ENCODE results near the gene UBE2F. TPM values are rescaled to one million over a fixed set of nuclear protein-coding genes. Genes with fewer than 3 reads are reported as not detected.
"Not testable (repeated sequence)": the region's sequence is repeated elsewhere in the genome, so short reads cannot be mapped to it uniquely, and the experiment has no call there.

Gene UBE2F
- polyA plus RNA-seq, 3 donors = 51.1 to 120 (median 117) TPM

DNA sequence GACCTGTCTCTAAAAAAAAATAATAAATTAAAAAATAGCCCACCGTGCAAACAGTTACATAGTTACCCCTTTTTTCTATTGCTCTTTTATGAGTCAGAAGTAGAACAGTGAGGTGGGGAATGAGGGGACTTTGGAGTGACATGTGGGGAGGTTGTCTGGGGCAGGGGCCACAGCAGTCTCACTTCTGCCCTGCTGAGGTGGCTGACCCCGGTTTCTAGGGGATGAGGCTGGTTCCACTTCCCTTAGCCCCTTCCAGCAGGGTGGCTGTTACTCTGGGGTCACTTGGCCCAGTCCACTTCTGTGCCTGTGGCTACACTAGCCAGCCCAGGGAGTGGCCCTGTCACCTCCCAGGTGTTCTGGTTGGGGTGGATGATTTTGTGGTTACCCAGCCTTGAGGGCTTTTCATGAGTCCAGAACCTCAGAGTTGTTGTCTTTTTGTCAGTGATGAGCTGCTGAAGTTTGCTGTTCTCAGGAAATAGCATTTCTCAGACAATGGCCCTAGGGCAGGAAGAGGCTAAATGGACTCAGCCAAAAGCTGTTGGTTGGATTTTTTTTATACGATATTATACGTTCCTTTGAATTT, 66.0 kb downstream of the UBE2F start:
- Histone ChIP-seq H3K9ac (ENCODE audit: insufficient read depth, low read length, poor library complexity, severe bottlenecking) (no peak overlapping the region), H3K4me1 (ENCODE audit: control insufficient read depth in 1 of 2, insufficient read depth in 2 of 2, low read length in 2 of 2) (peaks cover 0 to under 1% of the 10 kb centered on the region in 2 donors), H4K20me1 (ENCODE audit: insufficient read depth, low read length) (peaks cover 6% of the 10 kb centered on the region), H3K4me2 (replicated peaks; ENCODE audit: extremely low read depth, low read length, poor library complexity, severe bottlenecking) (no peak overlapping the region), H2AFZ (ENCODE audit: insufficient read depth, low read depth, low read length, poor library complexity, severe bottlenecking) (no peak overlapping the region), H3K4me3 (replicated peaks in 1 of 3; ENCODE audit: low read depth in 2 of 3, low read length in 3 of 3) (no peak overlapping the region), H3K27me3 (ENCODE audit: control insufficient read depth in 2 of 2, insufficient read depth in 2 of 2, low read length in 2 of 2) (no peaks in the 10 kb centered on the region), H3K9me3 (replicated peaks in 1 of 2; ENCODE audit: control insufficient read depth in 1 of 2, insufficient read depth in 1 of 2, low read length in 2 of 2) (no peaks in the 10 kb centered on the region), H3K79me2 (ENCODE audit: insufficient read depth, low read length) (no peaks in the 10 kb centered on the region), H3K27ac (ENCODE audit: low read depth in 1 of 2, low read length in 2 of 2) (no peak overlapping the region), H3K36me3 (replicated peaks in 1 of 2; ENCODE audit: control insufficient read depth in 1 of 2, insufficient read depth in 2 of 2, low read length in 2 of 2) (peaks cover 73 to 92% of the 10 kb centered on the region in 2 donors)
- no peaks in the 10 kb centered on the region for H3K27me3 Mint-ChIP-seq (ENCODE audit: low read depth in 3 of 3)
- TF ChIP-seq CTCF (IDR thresholded peaks at IDR 0.05) = no peak
- no peak overlapping the region for H3K4me3 Mint-ChIP-seq
- peaks cover 82 to 90% of the 10 kb centered on the region in 2 donors for H3K36me3 Mint-ChIP-seq
- 72% methylated on average over 3 of the region's 4 CpGs for WGBS (ENCODE audit: insufficient coverage)
- no peaks in the 10 kb centered on the region for H3K9me3 Mint-ChIP-seq
- peak overlapping the region in 1 of 7 donors; percentile 5 for H3K27ac Mint-ChIP-seq
- no peak for DNase-seq
- intact Hi-C loops (cut with micrococcal nuclease) = no loop called here
- peaks cover 1% of the 10 kb centered on the region for H3K4me1 Mint-ChIP-seq

DNA sequence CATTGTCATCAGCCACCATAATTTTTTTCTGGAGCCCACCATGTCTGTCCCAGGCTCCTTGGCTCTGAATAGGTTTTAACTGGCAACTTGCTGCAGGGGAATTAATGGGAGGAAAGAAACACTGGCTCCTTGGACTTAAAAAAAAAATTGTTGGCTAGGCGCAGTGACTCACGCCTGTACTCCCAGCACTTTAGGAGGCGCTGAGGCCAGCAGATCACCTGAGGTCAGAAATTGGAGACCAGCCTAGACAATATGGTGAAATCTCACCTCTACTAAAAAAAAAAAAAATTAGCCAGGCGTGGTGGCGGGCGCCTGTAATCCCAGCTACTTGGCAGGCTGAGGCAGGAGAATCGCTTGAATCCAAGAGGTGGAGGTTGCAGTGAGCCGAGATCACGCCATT, 67.2 kb downstream of the UBE2F start:
- H3K4me3 Mint-ChIP-seq; intact Hi-C loops (cut with micrococcal nuclease); H3K9me3 ChIP-seq (replicated peaks in 1 of 2; ENCODE audit: control insufficient read depth in 1 of 2, insufficient read depth in 1 of 2, low read length in 2 of 2); H3K27ac ChIP-seq (ENCODE audit: low read depth in 1 of 2, low read length in 2 of 2); H3K27me3 Mint-ChIP-seq (ENCODE audit: low read depth in 3 of 3); H2AFZ ChIP-seq (ENCODE audit: insufficient read depth, low read depth, low read length, poor library complexity, severe bottlenecking); H3K9me3 Mint-ChIP-seq; H4K20me1 ChIP-seq (ENCODE audit: insufficient read depth, low read length); H3K27me3 ChIP-seq (ENCODE audit: control insufficient read depth in 2 of 2, insufficient read depth in 2 of 2, low read length in 2 of 2); DNase-seq; H3K4me1 ChIP-seq (ENCODE audit: control insufficient read depth in 1 of 2, insufficient read depth in 2 of 2, low read length in 2 of 2); H3K4me2 ChIP-seq (replicated peaks; ENCODE audit: extremely low read depth, low read length, poor library complexity, severe bottlenecking); H3K9ac ChIP-seq (ENCODE audit: insufficient read depth, low read length, poor library complexity, severe bottlenecking); H3K27ac Mint-ChIP-seq; H3K4me1 Mint-ChIP-seq; H3K79me2 ChIP-seq (ENCODE audit: insufficient read depth, low read length); H3K4me3 ChIP-seq (replicated peaks in 1 of 3; ENCODE audit: low read depth in 2 of 3, low read length in 3 of 3): not testable (repeated sequence)
- peaks cover 80 to 96% of the 10 kb centered on the region in 2 donors for H3K36me3 ChIP-seq (replicated peaks in 1 of 2; ENCODE audit: control insufficient read depth in 1 of 2, insufficient read depth in 2 of 2, low read length in 2 of 2)
- peaks cover 85 to 94% of the 10 kb centered on the region in 2 donors for H3K36me3 Mint-ChIP-seq
- WGBS (ENCODE audit: insufficient coverage) = 96% methylated on average over 5 of the region's 9 CpGs
